Cardiac septum (tissue), 1 donor: ENCODE data around the gene TALDO1. TPM values are rescaled to one million over a fixed set of nuclear protein-coding genes. Genes with fewer than 3 reads are reported as not detected.

Experiments
- DNase-seq: peaks from one replicate; pipeline ENCODE4 v3.0.0-alpha.2; 2020; ENCODE audit warnings: low spot score
- intact Hi-C: fragments of 100-400 bp; cut with DNase I; formaldehyde crosslinking; loops from one replicate; pipeline ENCODE4 v1.14.0; 2022
- total RNA-seq: library from RNA; stranded (reverse); fragmentation: NEBNext Ultra II Directional; extraction: Animal tissue kit (Norgen Biotek cat#: 25700); gene quantifications from one replicate; pipeline ENCODE4 v1.2.1, GENCODE V29; 2021
- donor health status: DM: no; HTN: no; CAD: no.

Gene TALDO1
- total RNA-seq, 1 donor from 2014 or later: 92.4 TPM

DNA sequence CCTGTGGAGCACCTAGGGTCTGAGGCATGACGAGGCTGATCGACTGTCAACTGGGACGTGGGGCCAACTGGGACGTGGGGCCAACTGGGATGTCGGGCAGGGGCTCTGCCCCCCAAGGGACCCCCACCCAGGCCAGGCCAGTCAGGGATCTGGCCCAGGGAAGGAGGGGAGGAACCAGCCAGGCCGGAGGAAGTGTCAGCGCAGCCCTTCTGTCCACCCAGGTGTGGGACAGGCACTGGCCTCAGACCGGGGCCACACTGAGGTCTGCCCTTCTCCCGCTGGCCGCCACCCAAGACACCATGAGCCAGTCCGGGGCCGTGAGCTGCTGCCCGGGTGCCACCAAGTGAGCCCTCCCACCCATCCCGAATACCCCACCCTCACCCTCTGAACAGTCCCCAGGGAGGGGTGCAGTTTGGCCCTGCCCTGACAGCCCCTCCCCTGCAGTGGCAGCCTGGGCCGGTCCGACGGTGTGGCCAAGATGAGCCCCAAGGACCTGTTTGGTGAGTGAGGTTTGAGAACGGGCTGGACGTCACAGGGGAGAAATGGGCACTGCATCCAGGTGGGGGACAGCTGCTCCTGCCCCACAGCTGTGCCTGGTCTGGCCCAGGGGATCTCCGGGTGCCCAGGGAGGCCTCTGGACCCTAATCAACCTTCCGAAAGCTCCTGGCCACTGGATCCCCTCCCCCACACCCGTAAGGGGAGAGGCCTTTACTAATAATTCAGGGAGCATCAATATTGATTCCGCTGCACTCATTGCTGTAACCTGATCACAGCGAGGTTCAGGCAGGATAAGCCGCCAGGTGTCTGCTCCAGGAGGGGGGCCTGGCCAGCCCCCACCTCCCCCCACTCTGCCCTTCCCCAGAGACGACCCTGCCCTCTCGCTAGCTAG, 37.9 kb upstream of the TALDO1 start:
- DNase-seq: no peak

DNA sequence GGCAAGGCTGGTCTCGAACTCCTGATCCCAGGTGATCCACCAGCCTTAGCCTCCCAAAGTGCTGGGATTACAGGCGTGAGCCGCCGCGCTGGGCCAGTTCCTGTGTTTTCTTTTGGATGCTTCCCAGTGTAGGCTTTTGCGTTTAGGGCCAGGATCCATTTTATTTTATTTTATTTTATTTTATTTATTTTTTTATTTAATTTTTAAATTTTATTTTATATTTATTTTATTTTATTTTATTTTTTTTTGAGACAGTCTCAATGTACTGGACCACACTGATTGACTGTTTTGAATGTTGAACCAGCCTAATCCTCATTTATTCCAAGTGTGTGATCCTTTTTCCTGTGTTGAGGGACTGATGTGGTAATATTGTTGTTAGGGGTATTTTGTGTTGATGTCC, 32.8 kb upstream of the TALDO1 start:
- intact Hi-C loops: no loop called here
- DNase-seq: no peak

More for the DNA sequence above, 37.9 kb upstream of the TALDO1 start:
- intact Hi-C loops: no loop called here

DNA sequence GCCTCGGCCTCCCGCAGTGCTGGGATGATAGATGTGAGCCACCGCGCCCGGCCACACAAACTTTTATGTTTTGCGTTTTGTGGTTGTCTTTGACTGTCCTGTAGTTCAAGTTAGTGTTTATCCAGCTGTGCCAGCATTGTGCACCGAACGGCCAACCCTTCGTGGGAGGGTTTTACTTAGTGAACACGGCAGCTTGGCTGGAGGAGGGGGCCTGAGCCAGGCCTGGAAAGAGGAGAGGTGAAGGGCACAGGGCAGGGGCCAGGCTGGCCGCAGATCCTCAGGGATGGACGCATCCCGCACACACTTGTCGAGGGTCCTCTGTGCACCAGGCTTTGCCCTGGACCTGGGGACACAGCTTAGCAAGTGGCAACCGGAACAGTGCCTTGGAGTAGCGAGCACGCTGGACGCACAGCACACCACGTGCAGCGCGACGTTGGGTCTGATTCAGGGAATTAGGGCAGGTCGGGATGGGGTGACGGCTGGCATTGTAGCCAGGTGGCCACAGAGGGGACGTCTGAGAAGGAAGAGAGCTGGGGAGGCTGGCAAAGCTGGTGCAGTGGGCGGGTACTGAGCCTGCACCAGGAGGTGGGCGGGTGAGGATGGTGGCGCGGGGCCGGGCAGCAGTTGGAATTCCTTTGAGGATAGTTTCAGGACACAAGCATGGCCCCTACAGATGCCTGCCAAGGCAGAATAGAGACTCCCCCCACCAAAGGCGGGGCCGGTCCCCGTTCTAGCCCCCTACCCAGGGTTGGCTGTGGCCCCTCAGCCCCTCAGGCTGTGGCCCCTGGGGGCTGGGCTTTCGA, 27.8 kb upstream of the TALDO1 start:
- DNase-seq: no peak
- intact Hi-C loops: no loop called here

DNA sequence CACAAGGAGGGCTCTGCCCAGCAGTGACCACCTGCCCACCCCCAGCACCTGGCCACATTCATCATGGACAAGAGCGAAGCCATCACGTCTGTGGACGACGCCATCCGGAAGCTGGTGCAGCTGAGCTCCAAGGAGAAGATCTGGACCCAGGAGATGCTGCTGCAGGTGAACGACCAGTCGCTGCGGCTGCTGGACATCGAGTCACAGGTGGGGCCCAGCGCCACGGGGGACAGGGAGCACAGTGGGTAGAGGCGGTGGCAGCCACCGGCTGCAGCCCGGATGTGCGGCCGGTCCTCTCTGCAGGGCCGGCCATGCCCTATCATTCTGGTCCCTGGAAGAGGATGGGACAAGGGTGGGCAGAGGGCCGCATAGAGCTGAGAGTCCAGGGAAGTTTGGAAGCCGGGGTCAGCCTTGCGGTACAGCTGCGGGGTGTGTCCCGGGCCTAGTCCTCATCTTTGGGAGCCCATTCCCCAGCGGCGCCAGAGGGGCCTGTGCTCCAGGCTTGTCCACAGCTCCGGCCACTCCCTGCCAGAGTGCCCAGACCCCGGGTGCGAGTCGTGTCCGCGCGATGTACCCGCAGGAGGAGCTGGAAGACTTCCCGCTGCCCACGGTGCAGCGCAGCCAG, 27.1 kb upstream of the TALDO1 start:
- intact Hi-C loops: no loop called here
- DNase-seq: no peak

DNA sequence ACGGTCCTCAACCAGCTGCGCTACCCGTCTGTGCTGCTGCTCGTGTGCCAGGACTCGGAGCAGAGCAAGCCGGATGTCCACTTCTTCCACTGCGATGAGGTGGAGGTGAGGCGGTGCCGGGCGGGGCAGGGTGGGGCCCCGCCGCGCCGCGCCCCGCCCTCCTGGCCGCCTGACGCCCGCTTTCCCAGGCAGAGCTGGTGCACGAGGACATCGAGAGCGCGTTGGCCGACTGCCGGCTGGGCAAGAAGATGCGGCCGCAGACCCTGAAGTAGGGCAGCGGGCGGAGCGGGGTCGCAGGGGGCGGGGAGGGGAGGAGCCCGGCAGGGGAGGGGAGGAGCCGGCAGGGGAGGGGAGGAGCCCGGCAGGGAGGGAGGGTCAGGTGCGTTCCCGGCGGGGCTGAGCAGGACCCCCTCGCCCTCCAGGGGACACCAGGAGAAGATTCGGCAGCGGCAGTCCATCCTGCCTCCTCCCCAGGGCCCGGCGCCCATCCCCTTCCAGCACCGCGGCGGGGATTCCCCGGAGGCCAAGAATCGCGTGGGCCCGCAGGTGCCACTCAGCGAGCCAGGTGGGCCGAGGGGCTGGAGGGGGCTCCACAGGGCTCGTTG, 26.5 kb upstream of the TALDO1 start:
- no peak for DNase-seq
- intact Hi-C loops: no loop called here

DNA sequence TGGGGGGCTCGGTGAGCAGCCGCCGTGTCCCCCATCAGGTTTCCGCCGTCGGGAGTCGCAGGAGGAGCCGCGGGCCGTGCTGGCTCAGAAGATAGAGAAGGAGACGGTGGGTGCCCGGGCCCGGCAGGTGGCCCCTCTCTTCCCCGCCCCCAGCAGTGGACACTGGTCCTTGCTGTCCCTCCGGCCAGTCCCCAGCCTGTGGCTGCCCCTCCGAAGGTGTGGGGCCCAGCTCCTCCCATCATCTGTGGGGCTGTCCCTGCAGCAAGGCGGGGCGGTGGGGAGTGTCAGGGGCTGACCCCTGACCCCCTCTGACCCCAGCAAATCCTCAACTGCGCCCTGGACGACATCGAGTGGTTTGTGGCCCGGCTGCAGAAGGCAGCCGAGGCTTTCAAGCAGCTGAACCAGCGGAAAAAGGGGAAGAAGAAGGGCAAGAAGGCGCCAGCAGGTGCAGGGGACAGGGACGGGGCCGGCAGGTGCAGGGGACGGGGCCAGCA, 26.0 kb upstream of the TALDO1 start:
- no peak for DNase-seq
- intact Hi-C loops: no loop called here

DNA sequence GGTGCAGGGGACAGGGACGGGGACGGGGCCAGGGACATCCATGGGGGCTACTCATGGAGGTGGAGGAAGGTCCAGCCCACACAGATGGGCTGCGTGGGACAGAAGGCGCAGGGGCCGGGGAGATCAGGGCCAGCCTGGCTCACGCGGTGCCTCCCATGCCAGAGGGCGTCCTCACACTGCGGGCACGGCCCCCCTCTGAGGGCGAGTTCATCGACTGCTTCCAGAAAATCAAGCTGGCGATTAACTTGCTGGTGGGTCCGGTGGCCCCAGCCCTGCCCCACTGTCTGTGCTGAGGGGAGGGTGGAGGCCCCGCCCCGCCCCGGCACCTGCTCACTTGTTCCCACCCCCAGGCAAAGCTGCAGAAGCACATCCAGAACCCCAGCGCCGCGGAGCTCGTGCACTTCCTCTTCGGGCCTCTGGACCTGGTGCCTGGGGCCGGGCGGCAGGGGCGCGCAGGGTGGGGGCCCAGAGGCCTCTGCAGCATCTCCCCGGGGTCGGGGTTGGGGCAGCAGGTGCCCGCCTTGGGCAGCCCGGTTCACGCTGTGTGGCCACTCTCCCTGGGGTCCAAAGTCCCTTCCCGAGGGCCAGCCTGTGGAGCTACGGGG, 25.4 kb upstream of the TALDO1 start:
- intact Hi-C loops: no loop called here
- DNase-seq: no peak

DNA sequence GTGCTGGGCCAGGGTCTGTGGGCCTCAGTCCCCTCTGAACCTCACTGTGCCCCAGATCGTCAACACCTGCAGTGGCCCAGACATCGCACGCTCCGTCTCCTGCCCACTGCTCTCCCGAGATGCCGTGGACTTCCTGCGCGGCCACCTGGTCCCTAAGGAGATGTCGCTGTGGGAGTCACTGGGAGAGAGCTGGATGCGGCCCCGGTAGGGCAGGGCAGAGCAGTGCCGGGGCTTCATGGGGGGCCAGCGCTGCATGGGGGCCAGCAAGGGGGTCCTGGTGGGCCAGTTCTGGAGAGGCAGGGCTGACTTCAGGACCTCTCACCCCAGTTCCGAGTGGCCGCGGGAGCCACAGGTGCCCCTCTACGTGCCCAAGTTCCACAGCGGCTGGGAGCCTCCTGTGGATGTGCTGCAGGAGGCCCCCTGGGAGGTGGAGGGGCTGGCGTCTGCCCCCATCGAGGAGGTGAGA, 24.9 kb upstream of the TALDO1 start:
- DNase-seq: no peak

DNA sequence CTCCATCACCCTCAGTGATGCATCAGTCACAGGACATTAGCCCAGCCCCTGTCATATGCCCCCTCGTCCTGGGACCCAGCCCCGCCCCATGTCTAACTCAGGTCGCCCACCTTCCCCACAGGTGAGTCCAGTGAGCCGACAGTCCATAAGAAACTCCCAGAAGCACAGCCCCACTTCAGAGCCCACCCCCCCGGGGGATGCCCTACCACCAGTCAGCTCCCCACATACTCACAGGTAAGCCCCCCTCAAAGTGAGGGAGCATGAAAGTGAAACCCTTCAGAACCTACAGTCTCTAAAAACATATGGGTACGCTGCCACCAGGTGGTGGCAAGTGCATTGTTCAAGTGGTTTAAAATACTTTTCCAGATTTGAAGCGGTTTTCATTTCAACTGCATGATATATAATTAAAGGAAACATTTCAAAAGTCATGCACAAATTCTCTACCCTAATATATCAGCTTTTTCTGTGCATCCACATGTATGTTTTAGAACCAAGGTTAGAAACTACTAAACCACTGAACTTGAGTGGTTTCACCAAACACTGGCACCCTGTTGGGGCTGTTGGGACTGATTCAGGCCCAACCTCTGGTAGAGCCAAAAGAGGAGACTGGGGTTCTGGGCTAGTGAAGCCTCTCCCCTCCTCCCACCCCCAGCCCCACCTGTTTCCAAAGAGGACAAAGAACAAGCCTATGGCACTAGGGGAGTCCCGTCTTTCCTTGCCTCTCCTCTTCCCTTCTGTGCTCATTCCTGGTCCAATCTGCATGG, 24.0 kb upstream of the TALDO1 start:
- intact Hi-C loops: no loop called here
- no peak for DNase-seq

More for the DNA sequence above, 24.9 kb upstream of the TALDO1 start:
- intact Hi-C loops: no loop called here

DNA sequence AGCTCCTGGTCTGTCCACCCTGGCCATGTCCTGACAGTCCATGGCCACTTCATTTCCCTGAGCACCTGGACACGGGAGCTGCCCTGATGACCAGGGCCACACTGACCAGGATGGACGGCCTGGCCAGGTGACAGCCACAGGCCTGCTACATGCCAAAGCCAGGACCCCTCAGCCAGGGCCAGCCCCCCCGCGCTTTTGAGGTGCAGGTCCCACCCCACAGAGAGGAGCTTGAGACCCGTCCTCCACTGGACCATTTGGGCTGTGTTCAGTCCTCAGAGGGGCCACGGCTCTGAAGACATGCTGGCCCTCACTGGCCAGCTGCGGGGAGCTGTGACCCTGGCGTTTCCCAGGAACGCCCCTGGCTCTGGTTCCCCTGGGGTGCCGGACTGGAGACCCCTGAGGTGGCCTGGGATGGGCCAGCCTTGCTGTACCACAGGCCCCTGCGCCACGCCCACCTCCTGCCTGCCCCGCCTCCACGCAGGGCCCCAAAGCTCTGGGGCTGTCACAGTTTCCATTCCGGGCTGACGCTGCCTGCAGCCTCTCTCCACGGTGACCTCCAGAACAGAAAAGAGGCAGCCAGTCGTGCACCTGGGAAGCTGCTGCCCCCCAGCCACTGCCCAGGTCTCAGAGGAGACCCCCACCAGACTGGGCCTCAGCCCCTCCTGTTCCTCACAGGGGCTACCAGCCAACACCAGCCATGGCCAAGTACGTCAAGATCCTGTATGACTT, 23.1 kb upstream of the TALDO1 start:
- DNase-seq: no peak
- intact Hi-C loops: no loop called here

DNA sequence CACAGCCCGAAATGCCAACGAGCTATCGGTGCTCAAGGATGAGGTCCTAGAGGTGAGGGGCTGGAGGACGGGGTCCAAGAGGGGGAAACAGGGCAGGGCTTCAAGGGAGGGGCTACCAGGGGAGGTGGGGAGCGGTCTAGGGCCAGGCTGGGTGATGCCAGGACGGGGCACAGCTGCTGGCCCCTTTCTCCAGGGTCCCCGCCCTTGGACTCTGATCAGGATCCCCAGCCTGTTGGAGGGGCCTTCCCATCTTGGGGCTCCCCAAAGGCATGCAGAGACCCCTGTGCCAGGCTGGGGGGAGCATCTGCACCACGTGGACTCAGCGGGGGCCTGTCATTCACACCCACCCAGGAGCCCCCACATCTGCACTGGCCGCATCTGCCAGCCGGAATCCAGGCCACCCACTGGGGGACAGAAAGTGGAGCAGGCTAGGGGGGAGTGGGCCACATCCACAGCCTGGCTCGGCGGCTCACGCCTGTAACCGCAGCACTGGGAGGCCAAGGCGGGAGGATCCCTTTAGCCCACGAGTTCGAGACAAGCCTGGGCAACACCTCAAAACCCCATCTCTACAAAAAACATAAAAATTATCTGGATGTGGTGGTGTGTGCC, 22.4 kb upstream of the TALDO1 start:
- intact Hi-C loops: no loop called here
- no peak for DNase-seq

DNA sequence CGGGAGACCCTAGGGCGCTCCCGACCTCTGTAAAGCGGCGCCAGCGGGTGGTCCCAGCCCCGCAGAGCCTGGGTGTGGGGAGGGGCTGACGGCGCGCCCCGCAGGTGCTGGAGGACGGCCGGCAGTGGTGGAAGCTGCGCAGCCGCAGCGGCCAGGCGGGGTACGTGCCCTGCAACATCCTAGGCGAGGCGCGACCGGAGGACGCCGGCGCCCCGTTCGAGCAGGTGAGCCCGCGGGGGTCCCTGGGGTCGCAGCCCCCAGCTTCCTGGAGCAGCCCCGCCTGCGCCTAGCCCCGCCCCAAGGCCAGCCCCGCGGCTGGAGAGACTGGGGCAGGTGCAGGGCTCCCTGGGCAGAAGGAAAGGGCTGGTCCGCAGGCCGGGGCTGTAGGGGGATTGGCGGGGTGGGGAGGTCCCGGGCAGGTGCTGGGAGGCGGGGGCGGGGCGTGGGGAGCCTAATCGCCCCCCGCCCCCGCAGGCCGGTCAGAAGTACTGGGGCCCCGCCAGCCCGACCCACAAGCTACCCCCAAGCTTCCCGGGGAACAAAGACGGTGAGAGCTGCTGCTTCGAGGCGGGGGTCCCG, 21.6 kb upstream of the TALDO1 start:
- no peak for DNase-seq
- intact Hi-C loops: no loop called here

DNA sequence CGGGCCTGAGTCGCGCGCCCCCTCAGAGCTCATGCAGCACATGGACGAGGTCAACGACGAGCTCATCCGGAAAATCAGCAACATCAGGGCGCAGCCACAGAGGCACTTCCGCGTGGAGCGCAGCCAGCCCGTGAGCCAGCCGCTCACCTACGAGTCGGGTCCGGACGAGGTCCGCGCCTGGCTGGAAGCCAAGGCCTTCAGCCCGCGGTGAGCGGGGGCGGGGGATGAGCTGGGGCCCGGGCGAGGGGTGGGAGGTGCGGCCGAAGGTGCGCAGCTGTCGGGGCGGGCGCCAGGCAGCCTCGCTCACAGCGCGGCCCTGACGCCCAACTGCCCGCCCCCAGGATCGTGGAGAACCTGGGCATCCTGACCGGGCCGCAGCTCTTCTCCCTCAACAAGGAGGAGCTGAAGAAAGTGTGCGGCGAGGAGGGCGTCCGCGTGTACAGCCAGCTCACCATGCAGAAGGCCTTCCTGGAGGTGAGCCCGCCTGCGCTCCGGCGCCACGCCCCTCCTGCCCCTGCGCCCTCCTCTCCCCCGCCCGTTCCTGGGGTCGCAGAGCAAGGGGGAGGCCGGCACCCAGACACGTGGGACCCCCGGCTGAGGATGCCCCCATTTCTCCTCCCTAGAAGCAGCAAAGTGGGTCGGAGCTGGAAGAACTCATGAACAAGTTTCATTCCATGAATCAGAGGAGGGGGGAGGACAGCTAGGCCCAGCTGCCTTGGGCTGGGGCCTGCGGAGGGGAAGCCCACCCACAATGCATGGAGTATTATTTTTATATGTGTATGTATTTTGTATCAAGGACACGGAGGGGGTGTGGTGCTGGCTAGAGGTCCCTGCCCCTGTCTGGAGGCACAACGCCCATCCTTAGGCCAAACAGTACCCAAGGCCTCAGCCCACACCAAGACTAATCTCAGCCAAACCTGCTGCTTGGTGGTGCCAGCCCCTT, 20.7 kb upstream of the TALDO1 start:
- DNase-seq: peak; percentile 89
- intact Hi-C loops: no loop called here

DNA sequence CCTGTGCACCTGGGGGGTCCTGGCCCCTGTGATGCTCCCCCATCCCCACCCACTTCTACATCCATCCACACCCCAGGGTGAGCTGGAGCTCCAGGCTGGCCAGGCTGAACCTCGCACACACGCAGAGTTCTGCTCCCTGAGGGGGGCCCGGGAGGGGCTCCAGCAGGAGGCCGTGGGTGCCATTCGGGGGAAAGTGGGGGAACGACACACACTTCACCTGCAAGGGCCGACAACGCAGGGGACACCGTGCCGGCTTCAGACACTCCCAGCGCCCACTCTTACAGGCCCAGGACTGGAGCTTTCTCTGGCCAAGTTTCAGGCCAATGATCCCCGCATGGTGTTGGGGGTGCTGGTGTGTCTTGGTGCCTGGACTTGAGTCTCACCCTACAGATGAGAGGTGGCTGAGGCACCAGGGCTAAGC, 20.0 kb upstream of the TALDO1 start:
- intact Hi-C loops: no loop called here

DNA sequence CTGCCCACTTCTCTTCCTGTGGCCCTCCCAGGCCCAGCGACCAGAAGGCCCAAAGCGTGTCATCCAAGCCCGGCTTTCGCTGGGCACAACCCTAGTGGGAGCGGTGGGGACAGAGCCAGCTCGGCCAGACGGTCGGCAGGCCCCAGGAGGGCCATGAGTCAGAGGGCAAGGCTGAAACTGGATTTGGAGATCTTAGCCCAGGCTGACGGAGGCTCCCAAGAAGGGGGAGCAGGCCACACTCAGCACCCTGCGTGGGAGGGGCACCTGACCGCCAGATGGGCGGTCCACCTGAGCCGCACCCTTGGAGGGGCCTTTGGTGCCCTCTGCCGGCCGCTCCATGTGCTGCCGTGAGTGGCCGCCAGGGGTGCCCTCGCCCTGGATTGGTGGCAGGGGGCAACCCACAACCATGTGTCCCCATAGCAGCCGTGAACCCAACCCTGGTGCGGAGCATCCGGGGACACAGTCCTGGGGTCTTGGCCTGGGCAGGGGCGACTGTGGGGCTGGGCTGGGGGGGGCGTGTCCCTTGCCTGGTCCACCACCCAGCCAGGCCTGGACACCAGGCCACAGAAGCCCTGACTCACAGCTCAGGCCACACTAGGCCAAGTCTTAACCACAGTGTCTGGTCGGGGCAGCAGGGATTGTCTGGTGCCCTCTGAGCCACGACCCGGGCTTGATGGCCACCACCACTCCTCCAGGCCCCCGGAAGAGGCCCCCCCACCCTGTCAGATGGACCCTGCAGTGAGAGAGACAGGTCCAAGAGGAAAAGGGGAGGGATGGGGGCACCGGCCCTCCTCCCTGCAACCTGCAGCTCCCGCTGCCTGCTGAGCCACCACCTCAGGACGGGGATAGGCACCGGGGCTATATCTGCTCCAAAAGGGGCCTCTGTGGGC, 19.2 kb upstream of the TALDO1 start:
- intact Hi-C loops: loop anchor here (2.0 kb wide), 2 partner anchors 65 to 171 kb away; no protein-coding TSS in a partner anchor
- DNase-seq: peak; percentile 92

More for the DNA sequence above, 20.0 kb upstream of the TALDO1 start:
- no peak for DNase-seq
